ENCODE measurements around the gene SLC52A3. TPM values are rescaled to one million over a fixed set of nuclear protein-coding genes. Genes with fewer than 3 reads are reported as not detected.

SLC52A3 gene
- total and polyA plus RNA-seq, 2 of the 13 experiments (the other 11 are each of a cell fraction or from before 2014, with no cell fraction given), result 0.03 TPM; not detected in 1

- TF ChIP-seq ATM (IDR thresholded peaks at IDR 0.05; ENCODE audit: borderline replicate concordance), result no peak
Observed at GRCh38 chr20:753897-754635, 14.2 kb downstream of the SLC52A3 start (continued).

GRCh38 chr20:753136-753535 is 15.2 kb downstream of the SLC52A3 start:
- Histone ChIP-seq H3K9me3 (ENCODE audit: low read length) (no peaks in the 10 kb centered on the region), H2AFZ (ENCODE audit: low read length) (no peak overlapping the region), H3K27me3 (ENCODE audit: control insufficient read depth in 1 of 2, insufficient read depth in 2 of 2, low read length in 2 of 2) (peaks cover 3 to 39% of the 10 kb centered on the region in 2 experiments; a peak in 2 of 5 replicates), H3K79me2 (ENCODE audit: insufficient read depth, low read length) (no peaks in the 10 kb centered on the region), H3K36me3 (replicated peaks in 1 of 2; ENCODE audit: control insufficient read depth in 1 of 2, insufficient read depth in 2 of 2, low read length in 2 of 2) (no peaks in the 10 kb centered on the region), H3K27ac (ENCODE audit: extremely low read length, insufficient read depth, low read length) (no peak overlapping the region), H3K4me2 (ENCODE audit: low read depth, low read length) (no peak overlapping the region), H3K4me1 (ENCODE audit: insufficient read depth, low read length) (no peaks in the 10 kb centered on the region), H3K4me3 (replicated peaks in 1 of 3; ENCODE audit: insufficient read depth in 1 of 3, low read depth in 2 of 3, low read length in 3 of 3) (no peak overlapping the region), H4K20me1 (ENCODE audit: insufficient read depth, low read length) (no peaks in the 10 kb centered on the region), H3K9ac (ENCODE audit: insufficient read depth, low read depth, low read length) (no peak overlapping the region)
- no peak for FAIRE-seq
- no peak for ATAC-seq
- intact Hi-C loops (cut with micrococcal nuclease; ENCODE audit: unreplicated experiment) (no loop called here), in situ Hi-C loops (cut with HindIII; ENCODE audit: extremely low pct_ligation_motif_present, low pct_unique_long_range_greater_than_20kb) (no loop called here)
- ChIA-PET POLR2A (no interaction called here), CTCF (ENCODE audit: low intra/inter-chr PET ratio, low total read pairs) (no interaction called here)
- BruUV-seq (replicated peaks), result no TSS peak
- WGBS (ENCODE audit: low lambda C conversion rate), result 37% methylated on average over 3 of the region's 3 CpGs
- TF ChIP-seq NBN (conservative IDR thresholded peaks at IDR 0.05), result no peak
- TF ChIP-seq, protein P1, sequence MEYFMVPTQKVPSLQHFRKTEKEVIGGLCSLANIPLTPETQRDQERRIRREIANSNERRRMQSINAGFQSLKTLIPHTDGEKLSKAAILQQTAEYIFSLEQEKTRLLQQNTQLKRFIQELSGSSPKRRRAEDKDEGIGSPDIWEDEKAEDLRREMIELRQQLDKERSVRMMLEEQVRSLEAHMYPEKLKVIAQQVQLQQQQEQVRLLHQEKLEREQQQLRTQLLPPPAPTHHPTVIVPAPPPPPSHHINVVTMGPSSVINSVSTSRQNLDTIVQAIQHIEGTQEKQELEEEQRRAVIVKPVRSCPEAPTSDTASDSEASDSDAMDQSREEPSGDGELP (IDR thresholded peaks at IDR 0.05; ENCODE audit: borderline replicate concordance, low read depth), result no peak
- no peak for TF ChIP-seq RXRA (CRISPR knock-in tag; IDR thresholded peaks at IDR 0.05)
- no peak for TF ChIP-seq ZMYM4 (CRISPR knock-in tag; IDR thresholded peaks at IDR 0.05)
- no peak for TF ChIP-seq ZKSCAN5 (CRISPR knock-in tag; IDR thresholded peaks at IDR 0.05)
- TF ChIP-seq ZNF33A (CRISPR knock-in tag; IDR thresholded peaks at IDR 0.05; ENCODE audit: borderline replicate concordance), result no peak
- no peak for TF ChIP-seq ZNF446 (CRISPR knock-in tag; IDR thresholded peaks at IDR 0.05)
- no peak for TF ChIP-seq ONECUT2 (CRISPR knock-in tag; IDR thresholded peaks at IDR 0.05)
- TF ChIP-seq ZNF235 (CRISPR knock-in tag; IDR thresholded peaks at IDR 0.05; ENCODE audit: borderline replicate concordance), result no peak
- DNase-seq (ENCODE audit: low spot score), result no peak
